Panc1 (cell line): Measurements from ENCODE around the gene PCSK5. TPM values are rescaled to one million over a fixed set of nuclear protein-coding genes. Genes with fewer than 3 reads are reported as not detected.

Source experiments
- ATAC-seq: fragments of 200-7000 bp; cut with Tn5 transposase; 2 replicates; pipeline ENCODE4 v1.9.1; 2020; ENCODE audit warnings: mild to moderate bottlenecking, moderate library complexity
- BruUV-seq: library from RNA; stranded (reverse); fragments of 400-500 nt; replicated peaks from 2 replicates; lab custom pipeline; 2021; lab: Mats Ljungman, UMichigan
- CTCF ChIA-PET: fragments of 300-600 bp; sonication (Branson Sonifier 250); formaldehyde crosslinking; loops from one replicate; lab custom pipeline; 2022; ENCODE audit warnings: antibody characterized with exemption; lab: Charles Lee
- POLR2A ChIA-PET: fragments of 300-600 bp; sonication (Branson Sonifier 250); formaldehyde crosslinking; loops from one replicate; lab custom pipeline; 2022; ENCODE audit warnings: antibody characterized with exemption; lab: Charles Lee
- DNase-seq: peaks from one replicate; pipeline ENCODE4 v3.0.0-alpha.2; 2010; ENCODE audit warnings: low read depth, low spot score
- H3K27ac ChIP-seq: 2 replicates; pipeline ENCODE4 v1.5.1; 2011; ENCODE audit warnings: mild to moderate bottlenecking, low read length, inconsistent platforms
- H3K27me3 ChIP-seq: fragments of 200-500 bp; sonication (Bioruptor generic); 2 replicates; pipeline ENCODE4 v1.6.0; 2014; ENCODE audit warnings: low read length, inconsistent platforms; ENCODE audit not compliant: control insufficient read depth, insufficient read depth
- H3K36me3 ChIP-seq: fragments of 200-500 bp; sonication (Bioruptor generic); 2 replicates; pipeline ENCODE4 v1.5.1; 2014; ENCODE audit warnings: inconsistent platforms, mild to moderate bottlenecking, low read length, moderate library complexity; ENCODE audit not compliant: control insufficient read depth, insufficient read depth
- H3K4me1 ChIP-seq: 2 replicates; pipeline ENCODE4 v1.5.1; 2011; ENCODE audit warnings: inconsistent platforms, mild to moderate bottlenecking, low read length, moderate library complexity; ENCODE audit not compliant: control insufficient read depth, insufficient read depth
- H3K4me3 ChIP-seq, 2 experiments: 2 replicates each; pipeline ENCODE4 v1.5.1; 2011 to 2012; ENCODE audit warnings: low read depth in 2 of 2, low read length in 2 of 2, mild to moderate bottlenecking in 2 of 2, inconsistent platforms in 1 of 2, moderate library complexity in 1 of 2
- H3K9me3 ChIP-seq: fragments of 200-500 bp; sonication (Bioruptor generic); 2 replicates; pipeline ENCODE4 v1.5.1; 2014; ENCODE audit warnings: low read depth, mild to moderate bottlenecking, inconsistent platforms, low read length, moderate library complexity; ENCODE audit not compliant: control insufficient read depth, insufficient read depth
- CTCF ChIP-seq: fragments of 450-650 bp; IDR thresholded peaks from 2 replicates; pipeline ENCODE4 v1.5.1; 2017; ENCODE audit warnings: mild to moderate bottlenecking
- POLR2AphosphoS5 ChIP-seq: IDR thresholded peaks from 2 replicates; pipeline ENCODE4 v1.6.1; 2012; ENCODE audit warnings: mild to moderate bottlenecking, low read depth, low read length, moderate library complexity
- REST ChIP-seq, 2 experiments: IDR thresholded peaks; 2 replicates each; pipeline ENCODE4 v1.6.1; 2011 to 2012; ENCODE audit warnings: low read depth in 2 of 2, control low read depth in 1 of 2, low read length in 1 of 2, mild to moderate bottlenecking in 1 of 2, moderate library complexity in 1 of 2; ENCODE audit not compliant: insufficient read depth in 1 of 2
- SIN3A ChIP-seq: IDR thresholded peaks from 2 replicates; pipeline ENCODE4 v1.6.1; 2012; ENCODE audit warnings: low read depth, mild to moderate bottlenecking, low read length, moderate library complexity, borderline replicate concordance; ENCODE audit not compliant: insufficient read depth
- TCF7L2 ChIP-seq: IDR thresholded peaks from 2 replicates; pipeline ENCODE4 v1.6.1; 2011; ENCODE audit warnings: mild to moderate bottlenecking, low read depth, low read length, inconsistent platforms
- in situ Hi-C: cut with HindIII; loops from 2 replicates; pipeline ENCODE4 v1.10.0; 2016; ENCODE audit warnings: low sequenced_read_pairs, low pct_unique_long_range_greater_than_20kb
- intact Hi-C: fragments of 100-400 bp; cut with micrococcal nuclease; formaldehyde crosslinking; loops from one replicate; pipeline ENCODE4 v1.10.0; 2022; ENCODE audit not compliant: unreplicated experiment
- total RNA-seq: library from RNA; stranded (reverse); gene quantifications from one replicate; pipeline ENCODE4 v1.2.1, GENCODE V29; 2021; ENCODE audit not compliant: unreplicated experiment

Gene PCSK5
- total RNA-seq, 1 experiment from 2014 or later: 0.21 TPM

GRCh38 chr9:76044266-76044819 is 153.9 kb downstream of the PCSK5 start:
- no peak for DNase-seq
- POLR2A ChIA-PET: no interaction called here
- Histone ChIP-seq H3K27me3 (no peaks in the 10 kb centered on the region), H3K4me3 (no peak overlapping the region), H3K27ac (no peak overlapping the region), H3K9me3 (no peaks in the 10 kb centered on the region), H3K4me1 (no peaks in the 10 kb centered on the region), H3K36me3 (no peaks in the 10 kb centered on the region)
- ATAC-seq: no peak
- TF ChIP-seq POLR2AphosphoS5 (no peak), SIN3A (no peak), CTCF (no peak), TCF7L2 (no peak), REST (IDR thresholded peaks at IDR 0.05; ENCODE audit: insufficient read depth in 1 of 2, low read depth in 2 of 2, low read length in 1 of 2) (no peak)
- CTCF ChIA-PET: no interaction called here
- BruUV-seq: no TSS peak
- in situ Hi-C loops: no loop called here
- intact Hi-C loops: no loop called here

- TF ChIP-seq SIN3A (no peak), REST (IDR thresholded peaks at IDR 0.05; ENCODE audit: insufficient read depth in 1 of 2, low read depth in 2 of 2, low read length in 1 of 2) (no peak), TCF7L2 (no peak), CTCF (no peak), POLR2AphosphoS5 (no peak)
- H3K4me3 ChIP-seq: no peak overlapping the region
- BruUV-seq: no TSS peak
- no peaks in the 10 kb centered on the region for H3K27me3 ChIP-seq
- no peak for DNase-seq
- POLR2A ChIA-PET: no interaction called here
- H3K4me1 ChIP-seq: no peaks in the 10 kb centered on the region
- H3K36me3 ChIP-seq: no peaks in the 10 kb centered on the region
- H3K27ac ChIP-seq: no peak overlapping the region
- no peaks in the 10 kb centered on the region for H3K9me3 ChIP-seq
- intact Hi-C loops: no loop called here
- ATAC-seq: no peak
- CTCF ChIA-PET: no interaction called here
- in situ Hi-C loops: no loop called here
Measured at GRCh38 chr9:76045221-76045620, 154.7 kb downstream of the PCSK5 start.
